SK-N-SH treated with all-trans-retinoic acid at 6 μM for 48 hours (cell line): ENCODE data around the gene CCDC182.

ENCODE experiments used
- ATAC-seq: fragments of 200-7000 bp; cut with Tn5 transposase; 3 replicates; pipeline ENCODE4 v1.9.1; 2020; ENCODE audit warnings: mild to moderate bottlenecking, moderate library complexity
- ARNTL ChIP-seq: fragments of 450-650 bp; formaldehyde crosslinking; IDR thresholded peaks from 2 replicates; pipeline ENCODE4 v1.5.0; 2020; ENCODE audit warnings: low read depth, mild to moderate bottlenecking, moderate library complexity, borderline replicate concordance
- BACH2 ChIP-seq: fragments of 250-450 bp; sonication (Bioruptor Pico); IDR thresholded peaks from 2 replicates; pipeline ENCODE4 v1.9.0; 2021; ENCODE audit warnings: mild to moderate bottlenecking, borderline replicate concordance
- CSDC2 ChIP-seq: fragments of 250-450 bp; sonication (Bioruptor Pico); IDR thresholded peaks from 2 replicates; pipeline ENCODE4 v1.5.0; 2020; ENCODE audit warnings: mild to moderate bottlenecking, moderate library complexity
- CSRNP3 ChIP-seq: fragments of 250-450 bp; sonication (Bioruptor Pico); IDR thresholded peaks from 2 replicates; pipeline ENCODE4 v1.5.1; 2021; ENCODE audit warnings: mild to moderate bottlenecking, moderate library complexity
- ESRRG ChIP-seq: fragments of 250-450 bp; sonication (Bioruptor Pico); IDR thresholded peaks from 2 replicates; pipeline ENCODE4 v1.6.1; 2021; ENCODE audit warnings: mild to moderate bottlenecking
- GLIS3 ChIP-seq: fragments of 250-450 bp; sonication (Bioruptor Pico); IDR thresholded peaks from 2 replicates; pipeline ENCODE4 v1.5.0; 2020; ENCODE audit warnings: mild to moderate bottlenecking, moderate library complexity
- ISL1 ChIP-seq: fragments of 250-450 bp; sonication (Bioruptor Pico); IDR thresholded peaks from 2 replicates; pipeline ENCODE4 v2.1.2; 2022; ENCODE audit warnings: mild to moderate bottlenecking, moderate library complexity
- OSR1 ChIP-seq: fragments of 250-450 bp; sonication (Bioruptor Pico); IDR thresholded peaks from 2 replicates; pipeline ENCODE4 v1.8.0; 2022; ENCODE audit warnings: moderate library complexity, mild to moderate bottlenecking, inconsistent platforms
- PATZ1 ChIP-seq: fragments of 250-450 bp; sonication (Bioruptor Pico); IDR thresholded peaks from 2 replicates; pipeline ENCODE4 v1.8.0; 2020; ENCODE audit warnings: mild to moderate bottlenecking, moderate library complexity, borderline replicate concordance
- POU6F1 ChIP-seq: fragments of 250-450 bp; sonication (Bioruptor Pico); IDR thresholded peaks from 2 replicates; pipeline ENCODE4 v1.8.0; 2021; ENCODE audit warnings: low read depth, mild to moderate bottlenecking, moderate library complexity, borderline replicate concordance
- PPARA ChIP-seq: fragments of 250-450 bp; sonication (Bioruptor Pico); IDR thresholded peaks from 2 replicates; pipeline ENCODE4 v1.5.0; 2020; ENCODE audit warnings: mild to moderate bottlenecking, borderline replicate concordance
- RARB ChIP-seq: fragments of 250-450 bp; sonication (Bioruptor Pico); IDR thresholded peaks from 2 replicates; pipeline ENCODE4 v1.8.0; 2021; ENCODE audit warnings: mild to moderate bottlenecking, moderate library complexity
- SNAI2 ChIP-seq: fragments of 250-450 bp; sonication (Bioruptor Pico); IDR thresholded peaks from 2 replicates; pipeline ENCODE4 v1.5.0; 2020; ENCODE audit warnings: mild to moderate bottlenecking, moderate library complexity
- TCF4 ChIP-seq: fragments of 250-450 bp; sonication (Bioruptor Pico); IDR thresholded peaks from 2 replicates; pipeline ENCODE4 v1.8.0; 2021; ENCODE audit warnings: mild to moderate bottlenecking, moderate library complexity, borderline replicate concordance
- TOX ChIP-seq: fragments of 250-450 bp; sonication (Bioruptor Pico); IDR thresholded peaks from 2 replicates; pipeline ENCODE4 v1.8.0; 2021; ENCODE audit warnings: mild to moderate bottlenecking, moderate library complexity, borderline replicate concordance
- TSHZ2 ChIP-seq: fragments of 250-450 bp; sonication (Bioruptor Pico); IDR thresholded peaks from 2 replicates; pipeline ENCODE4 v1.5.0; 2020; ENCODE audit warnings: mild to moderate bottlenecking, moderate library complexity
- ZC3H10 ChIP-seq: fragments of 250-450 bp; sonication (Bioruptor Pico); IDR thresholded peaks from 2 replicates; pipeline ENCODE4 v1.5.1; 2021; ENCODE audit warnings: mild to moderate bottlenecking, moderate library complexity
- ZFP3 ChIP-seq: fragments of 250-450 bp; sonication (Bioruptor Pico); IDR thresholded peaks from 2 replicates; pipeline ENCODE4 v1.5.0; 2020; ENCODE audit warnings: mild to moderate bottlenecking, moderate library complexity
- ZNF565 ChIP-seq: fragments of 450-650 bp; formaldehyde crosslinking; conservative IDR thresholded peaks from 2 replicates; pipeline ENCODE4 v1.5.0; 2020; ENCODE audit warnings: low read depth, mild to moderate bottlenecking, moderate library complexity
- ZNF70 ChIP-seq: fragments of 450-650 bp; formaldehyde crosslinking; IDR thresholded peaks from 2 replicates; pipeline ENCODE4 v1.5.0; 2020; ENCODE audit warnings: mild to moderate bottlenecking, moderate library complexity
- ZNF8 ChIP-seq: fragments of 450-650 bp; formaldehyde crosslinking; IDR thresholded peaks from 2 replicates; pipeline ENCODE4 v1.5.0; 2020; ENCODE audit warnings: mild to moderate bottlenecking, moderate library complexity

The CCDC182 gene

GRCh38 chr17:57704448-57704847 lies 40.7 kb downstream of the CCDC182 start:
- ATAC-seq = no peak
- TF ChIP-seq POU6F1 (CRISPR knock-in tag) (no peak), SNAI2 (CRISPR knock-in tag) (no peak), PATZ1 (CRISPR knock-in tag) (no peak), RARB (CRISPR knock-in tag) (no peak), TCF4 (no peak), ZNF70 (no peak), ISL1 (CRISPR knock-in tag) (no peak)

GRCh38 chr17:57703273-57703672 lies 41.8 kb downstream of the CCDC182 start:
- TF ChIP-seq BACH2 (CRISPR knock-in tag) (no peak), ZNF8 (CRISPR knock-in tag) (no peak), ISL1 (CRISPR knock-in tag) (no peak), PPARA (CRISPR knock-in tag) (no peak)
- no peak for ATAC-seq

GRCh38 chr17:57701124-57701523 lies 44.0 kb downstream of the CCDC182 start:
- TF ChIP-seq GLIS3 (CRISPR knock-in tag) (no peak), PATZ1 (CRISPR knock-in tag) (no peak), SNAI2 (CRISPR knock-in tag) (no peak), OSR1 (no peak)
- ATAC-seq = no peak

GRCh38 chr17:57699751-57700219 lies 45.3 kb downstream of the CCDC182 start:
- ATAC-seq = peak; percentile 47; the same call in 2 of the 3 replicates
- TF ChIP-seq CSDC2 (CRISPR knock-in tag) (no peak), SNAI2 (CRISPR knock-in tag) (no peak), PATZ1 (CRISPR knock-in tag) (no peak), ZNF70 (no peak; the same call in 1 of the 2 replicates), TSHZ2 (CRISPR knock-in tag) (peak; percentile 97; the same call in 1 of the 2 replicates), ZFP3 (CRISPR knock-in tag) (no peak), ZNF565 (CRISPR knock-in tag) (no peak), POU6F1 (CRISPR knock-in tag) (no peak), ZC3H10 (CRISPR knock-in tag) (no peak), ESRRG (no peak), TCF4 (peak; percentile 94), PPARA (CRISPR knock-in tag) (no peak), ARNTL (no peak), BACH2 (CRISPR knock-in tag) (no peak), TOX (CRISPR knock-in tag) (no peak), ISL1 (CRISPR knock-in tag) (peak; percentile 59), CSRNP3 (peak; percentile 39; the same call in 1 of the 2 replicates), GLIS3 (CRISPR knock-in tag) (no peak), RARB (CRISPR knock-in tag) (no peak), ZNF8 (CRISPR knock-in tag) (peak; percentile 13; the same call in 1 of the 2 replicates)
